Measurements from ENCODE around the gene SOHLH2.

SOHLH2 gene

GRCh38 chr13:36188441-36188840 is 25.9 kb downstream of the SOHLH2 start:
- DNase-seq (ENCODE audit: low read depth in 2 of 2), result no peak

GRCh38 chr13:36183901-36184300 is 30.5 kb downstream of the SOHLH2 start:
- no peak for DNase-seq (ENCODE audit: low read depth in 2 of 2)

GRCh38 chr13:36175621-36176020 is 38.7 kb downstream of the SOHLH2 start:
- no peak for DNase-seq (ENCODE audit: low read depth in 2 of 2)

GRCh38 chr13:36174923-36175322 is 39.4 kb downstream of the SOHLH2 start:
- DNase-seq (ENCODE audit: low read depth in 2 of 2), result no peak

- DNase-seq (ENCODE audit: low read depth in 2 of 2), result no peak
These were observed 40.6 kb downstream of the SOHLH2 start for GRCh38 chr13:36173571-36174322.

- DNase-seq (ENCODE audit: low read depth in 2 of 2), result no peak
These were observed 48.3 kb downstream of the SOHLH2 start for GRCh38 chr13:36166046-36166445.

- DNase-seq (ENCODE audit: low read depth in 2 of 2), result no peak
These were observed 50.5 kb downstream of the SOHLH2 start for GRCh38 chr13:36163809-36164308.

- no peak for DNase-seq (ENCODE audit: low read depth in 2 of 2)
These were observed 51.1 kb downstream of the SOHLH2 start for GRCh38 chr13:36163286-36163685.

- DNase-seq (ENCODE audit: low read depth in 2 of 2), result no peak
These were observed 54.1 kb downstream of the SOHLH2 start for GRCh38 chr13:36160297-36160696.

GRCh38 chr13:36158611-36159010 is 55.7 kb downstream of the SOHLH2 start:
- DNase-seq (ENCODE audit: low read depth in 2 of 2), result no peak

- DNase-seq (ENCODE audit: low read depth in 2 of 2), result no peak
These were observed 56.9 kb downstream of the SOHLH2 start for GRCh38 chr13:36157480-36157879.

GRCh38 chr13:36154567-36155291 is 59.6 kb downstream of the SOHLH2 start:
- DNase-seq (ENCODE audit: low read depth in 2 of 2), result no peak

GRCh38 chr13:36151591-36151990 is 62.8 kb downstream of the SOHLH2 start:
- no peak for DNase-seq (ENCODE audit: low read depth in 2 of 2)

- no peak for DNase-seq (ENCODE audit: low read depth in 2 of 2)
These were observed 65.9 kb downstream of the SOHLH2 start for GRCh38 chr13:36148446-36148845.

GRCh38 chr13:36147330-36147729 is 67.0 kb downstream of the SOHLH2 start:
- DNase-seq (ENCODE audit: low read depth in 2 of 2), result no peak

- no peak for DNase-seq (ENCODE audit: low read depth in 2 of 2)
These were observed 67.7 kb downstream of the SOHLH2 start for GRCh38 chr13:36146511-36147269.

- no peak for DNase-seq (ENCODE audit: low read depth in 2 of 2)
These were observed 70.6 kb downstream of the SOHLH2 start for GRCh38 chr13:36143738-36144137.

- no peak for DNase-seq (ENCODE audit: low read depth in 2 of 2)
These were observed 71.6 kb downstream of the SOHLH2 start for GRCh38 chr13:36142735-36143134.

- DNase-seq (ENCODE audit: low read depth in 2 of 2), result no peak
These were observed 78.5 kb downstream of the SOHLH2 start for GRCh38 chr13:36135876-36136275.

GRCh38 chr13:36134632-36135031 is 79.7 kb downstream of the SOHLH2 start:
- no peak for DNase-seq (ENCODE audit: low read depth in 2 of 2)

GRCh38 chr13:36133950-36134626 is 80.3 kb downstream of the SOHLH2 start:
- DNase-seq (ENCODE audit: low read depth in 2 of 2), result no peak

GRCh38 chr13:36132376-36132775 is 82.0 kb downstream of the SOHLH2 start:
- DNase-seq (ENCODE audit: low read depth in 2 of 2), result no peak
